Measurements from ENCODE around the gene HK1.
"Not testable (repeated sequence)": the region's sequence is repeated elsewhere in the genome, so short reads cannot be mapped to it uniquely, and the experiment has no call there.

The HK1 gene

GRCh38 chr10:69445041-69445440 lies 166.7 kb downstream of the HK1 start:
- 94% methylated on average over 4 of the region's 4 CpGs for WGBS (ENCODE audit: insufficient coverage)
- Histone ChIP-seq H3K27me3 (replicated peaks in 2 of 5; ENCODE audit: control insufficient read depth in 4 of 5, insufficient read depth in 5 of 5, low read length in 4 of 5) (peaks cover 0 to 1% (median 0%) of the 10 kb centered on the region in 5 experiments), H3K36me3 (ENCODE audit: control insufficient read depth in 4 of 4, insufficient read depth in 4 of 4, low read length in 3 of 4) (no peaks in the 10 kb centered on the region), H3K27ac (ENCODE audit: insufficient read depth in 1 of 2, low read depth in 1 of 2, low read length in 2 of 2, poor library complexity in 1 of 2, severe bottlenecking in 2 of 2) (no peak overlapping the region), H3K4me3 (ENCODE audit: control insufficient read depth in 1 of 7, extremely low read depth in 1 of 7, insufficient read depth in 4 of 7, low read depth in 2 of 7, low read length in 6 of 7) (no peak overlapping the region), H3K9me3 (ENCODE audit: control extremely low read depth in 1 of 5, control insufficient read depth in 4 of 5, insufficient read depth in 2 of 5, low read depth in 1 of 5, low read length in 4 of 5) (no peaks in the 10 kb centered on the region), H3K4me1 (ENCODE audit: control extremely low read depth in 1 of 4, control insufficient read depth in 4 of 4, insufficient read depth in 4 of 4, low read length in 3 of 4) (peaks cover 0 to 7% (median 0%) of the 10 kb centered on the region in 4 experiments)
- CTCF ChIA-PET = interaction anchor here (1.1 kb wide), 1 partner anchor 17 kb away, joined by 3 read pairs; no protein-coding TSS in a partner anchor
- DNase-seq = no peak
- POLR2A ChIA-PET = no interaction called here

GRCh38 chr10:69446229-69446628 lies 167.9 kb downstream of the HK1 start:
- H3K4me1 ChIP-seq (ENCODE audit: control extremely low read depth in 1 of 4, control insufficient read depth in 4 of 4, insufficient read depth in 4 of 4, low read length in 3 of 4) = peaks cover 4 to 13% (median 6%) of the 10 kb centered on the region in 4 experiments
- POLR2A ChIA-PET = interaction anchor here (0.6 kb wide), 1 partner anchor 198 kb away, joined by 4 read pairs; no protein-coding TSS in a partner anchor
- CTCF ChIA-PET = interaction anchor here (0.9 to 1.5 kb wide), 5 partner anchors 20 to 68 kb away, joined by 3 to 6 read pairs (median 3); no protein-coding TSS in a partner anchor
- H3K36me3 ChIP-seq (ENCODE audit: control insufficient read depth in 4 of 4, insufficient read depth in 4 of 4, low read length in 3 of 4) = no peaks in the 10 kb centered on the region
- peaks cover 0 to 6% (median 2%) of the 10 kb centered on the region in 5 experiments for H3K27me3 ChIP-seq (replicated peaks in 2 of 5; ENCODE audit: control insufficient read depth in 4 of 5, insufficient read depth in 5 of 5, low read length in 4 of 5)
- no peak for DNase-seq
- no peak overlapping the region for H3K27ac ChIP-seq (ENCODE audit: insufficient read depth in 1 of 2, low read depth in 1 of 2, low read length in 2 of 2, poor library complexity in 1 of 2, severe bottlenecking in 2 of 2)
- H3K9me3 ChIP-seq (ENCODE audit: control extremely low read depth in 1 of 5, control insufficient read depth in 4 of 5, insufficient read depth in 2 of 5, low read depth in 1 of 5, low read length in 4 of 5) = no peaks in the 10 kb centered on the region
- no peak overlapping the region for H3K4me3 ChIP-seq (ENCODE audit: control insufficient read depth in 1 of 7, extremely low read depth in 1 of 7, insufficient read depth in 4 of 7, low read depth in 2 of 7, low read length in 6 of 7)

- no peak overlapping the region for H3K4me3 ChIP-seq (ENCODE audit: control insufficient read depth in 1 of 7, extremely low read depth in 1 of 7, insufficient read depth in 4 of 7, low read depth in 2 of 7, low read length in 6 of 7)
- DNase-seq = peak in 2 of 3 donors; percentile 50 to 51
- H3K36me3 ChIP-seq (ENCODE audit: control insufficient read depth in 4 of 4, insufficient read depth in 4 of 4, low read length in 3 of 4) = no peaks in the 10 kb centered on the region
- ChIA-PET POLR2A (interaction anchor here (0.6 to 0.9 kb wide), 2 partner anchors 45 to 198 kb away, joined by 3 to 4 read pairs; no protein-coding TSS in a partner anchor), CTCF (interaction anchor here (0.9 to 1.7 kb wide), 8 partner anchors 19 to 68 kb away, joined by 3 to 6 read pairs (median 3); partner anchors contain the start of gene TACR2)
- 38% methylated on average over 2 of the region's 3 CpGs for WGBS (ENCODE audit: insufficient coverage)
- H3K4me1 ChIP-seq (ENCODE audit: control extremely low read depth in 1 of 4, control insufficient read depth in 4 of 4, insufficient read depth in 4 of 4, low read length in 3 of 4) = peaks cover 5 to 18% (median 10%) of the 10 kb centered on the region in 4 experiments
- peaks cover 0 to 11% (median 2%) of the 10 kb centered on the region in 5 experiments for H3K27me3 ChIP-seq (replicated peaks in 2 of 5; ENCODE audit: control insufficient read depth in 4 of 5, insufficient read depth in 5 of 5, low read length in 4 of 5)
- no peak overlapping the region for H3K27ac ChIP-seq (ENCODE audit: insufficient read depth in 1 of 2, low read depth in 1 of 2, low read length in 2 of 2, poor library complexity in 1 of 2, severe bottlenecking in 2 of 2)
- H3K9me3 ChIP-seq (ENCODE audit: control extremely low read depth in 1 of 5, control insufficient read depth in 4 of 5, insufficient read depth in 2 of 5, low read depth in 1 of 5, low read length in 4 of 5) = no peaks in the 10 kb centered on the region
Observed at GRCh38 chr10:69446650-69447151, 168.4 kb downstream of the HK1 start.

- ChIA-PET CTCF (interaction anchor here (1.1 to 2.9 kb wide), 11 partner anchors 8 to 193 kb away, joined by 3 to 12 read pairs (median 4); partner anchors contain the start of gene TACR2), POLR2A (no interaction called here)
- Histone ChIP-seq H3K9me3 (ENCODE audit: control extremely low read depth in 1 of 5, control insufficient read depth in 4 of 5, insufficient read depth in 2 of 5, low read depth in 1 of 5, low read length in 4 of 5) (no peaks in the 10 kb centered on the region), H3K27ac (ENCODE audit: insufficient read depth in 1 of 2, low read depth in 1 of 2, low read length in 2 of 2, poor library complexity in 1 of 2, severe bottlenecking in 2 of 2) (no peak overlapping the region), H3K36me3 (ENCODE audit: control insufficient read depth in 4 of 4, insufficient read depth in 4 of 4, low read length in 3 of 4) (no peaks in the 10 kb centered on the region), H3K4me3 (ENCODE audit: control insufficient read depth in 1 of 7, extremely low read depth in 1 of 7, insufficient read depth in 4 of 7, low read depth in 2 of 7, low read length in 6 of 7) (no peak overlapping the region), H3K27me3 (replicated peaks in 2 of 5; ENCODE audit: control insufficient read depth in 4 of 5, insufficient read depth in 5 of 5, low read length in 4 of 5) (peaks cover 0 to 26% (median 4%) of the 10 kb centered on the region in 5 experiments), H3K4me1 (ENCODE audit: control extremely low read depth in 1 of 4, control insufficient read depth in 4 of 4, insufficient read depth in 4 of 4, low read length in 3 of 4) (peaks cover 5 to 25% (median 14%) of the 10 kb centered on the region in 4 experiments)
- DNase-seq = peak; percentile 58 to 75 (median 70)
- 33% methylated on average over 1 of the region's 1 CpG for WGBS (ENCODE audit: insufficient coverage)
Observed at GRCh38 chr10:69449841-69450240, 171.5 kb downstream of the HK1 start.

- H3K4me3 ChIP-seq (ENCODE audit: control insufficient read depth in 1 of 7, extremely low read depth in 1 of 7, insufficient read depth in 4 of 7, low read depth in 2 of 7, low read length in 6 of 7); H3K36me3 ChIP-seq (ENCODE audit: control insufficient read depth in 4 of 4, insufficient read depth in 4 of 4, low read length in 3 of 4); POLR2A ChIA-PET; DNase-seq; H3K27ac ChIP-seq (ENCODE audit: insufficient read depth in 1 of 2, low read depth in 1 of 2, low read length in 2 of 2, poor library complexity in 1 of 2, severe bottlenecking in 2 of 2); H3K9me3 ChIP-seq (ENCODE audit: control extremely low read depth in 1 of 5, control insufficient read depth in 4 of 5, insufficient read depth in 2 of 5, low read depth in 1 of 5, low read length in 4 of 5): not testable (repeated sequence)
- Histone ChIP-seq H3K27me3 (replicated peaks in 2 of 5; ENCODE audit: control insufficient read depth in 4 of 5, insufficient read depth in 5 of 5, low read length in 4 of 5) (peaks cover 0 to 26% (median 4%) of the 10 kb centered on the region in 5 experiments), H3K4me1 (ENCODE audit: control extremely low read depth in 1 of 4, control insufficient read depth in 4 of 4, insufficient read depth in 4 of 4, low read length in 3 of 4) (peaks cover 5 to 27% (median 14%) of the 10 kb centered on the region in 4 experiments)
- CTCF ChIA-PET = interaction anchor here (1.2 to 2.9 kb wide), 7 partner anchors 7 to 64 kb away, joined by 3 to 12 read pairs (median 5); no protein-coding TSS in a partner anchor
- WGBS (ENCODE audit: insufficient coverage) = 92% methylated on average over 14 of the region's 16 CpGs
Observed at GRCh38 chr10:69450395-69450794, 172.1 kb downstream of the HK1 start.

GRCh38 chr10:69451209-69451783 lies 173.0 kb downstream of the HK1 start, which contains the start of gene TSPAN15:
Gene TSPAN15 (plus strand): TSS chr10:69451465. CDS start chr10:69451595, 130 bp downstream.
- H3K27ac ChIP-seq (ENCODE audit: insufficient read depth in 1 of 2, low read depth in 1 of 2, low read length in 2 of 2, poor library complexity in 1 of 2, severe bottlenecking in 2 of 2) = no peak within 1 kb of the TSS
- no peaks in the 10 kb centered on the region for H3K36me3 ChIP-seq (ENCODE audit: control insufficient read depth in 4 of 4, insufficient read depth in 4 of 4, low read length in 3 of 4)
- DNase-seq = peak; percentile 64 to 81 (median 78)
- peak within 1 kb of the TSS; percentile 11 to 73 (median 60) for H3K4me3 ChIP-seq (ENCODE audit: control insufficient read depth in 1 of 7, extremely low read depth in 1 of 7, insufficient read depth in 4 of 7, low read depth in 2 of 7, low read length in 6 of 7)
- H3K9me3 ChIP-seq (ENCODE audit: control extremely low read depth in 1 of 5, control insufficient read depth in 4 of 5, insufficient read depth in 2 of 5, low read depth in 1 of 5, low read length in 4 of 5) = no peaks in the 10 kb centered on the region
- peaks cover 0 to 26% (median 4%) of the 10 kb centered on the region in 5 experiments for H3K27me3 ChIP-seq (replicated peaks in 2 of 5; ENCODE audit: control insufficient read depth in 4 of 5, insufficient read depth in 5 of 5, low read length in 4 of 5)
- WGBS (ENCODE audit: insufficient coverage) = 0% methylated on average over 37 of the region's 45 CpGs
- CTCF ChIA-PET = interaction anchor here (1.1 to 2.6 kb wide), 4 partner anchors 15 to 64 kb away, joined by 3 to 12 read pairs (median 4); no protein-coding TSS in a partner anchor
- H3K4me1 ChIP-seq (ENCODE audit: control extremely low read depth in 1 of 4, control insufficient read depth in 4 of 4, insufficient read depth in 4 of 4, low read length in 3 of 4) = peaks cover 5 to 27% (median 14%) of the 10 kb centered on the region in 4 experiments
- POLR2A ChIA-PET = no interaction called here

All from common myeloid progenitor, CD34-positive (primary cell).